ENCODE data around the gene RTL10. TPM values are rescaled to one million over a fixed set of nuclear protein-coding genes. Genes with fewer than 3 reads are reported as not detected.
A peak's percentile ranks its signal among the peaks of the same experiment; 100 is the strongest.

RTL10 gene
- total and polyA plus RNA-seq, 2 of the 13 experiments (the other 11 are each of a cell fraction or from before 2014, with no cell fraction given) = 14.1 to 15.8 TPM

DNA sequence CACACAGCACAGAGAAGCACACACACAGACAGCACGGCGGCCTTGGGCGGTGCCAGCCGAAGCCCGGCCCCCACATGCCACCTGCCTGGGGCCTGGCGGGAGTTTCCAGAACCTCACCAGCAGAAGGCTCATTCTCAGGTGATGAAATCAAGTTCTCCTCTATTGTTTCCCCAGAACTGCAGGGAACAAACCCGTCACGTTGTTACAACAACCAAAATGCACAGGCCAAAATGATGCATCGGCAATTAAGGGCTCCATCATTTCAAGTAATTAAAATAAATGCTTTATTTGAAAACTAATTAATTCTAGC, 30.8 kb downstream of the RTL10 start:
- peak; percentile 62 for DNase-seq (ENCODE audit: low spot score)
- Histone ChIP-seq H3K27ac (ENCODE audit: extremely low read length, insufficient read depth, low read length) (peak overlapping the region; percentile 77), H3K9ac (ENCODE audit: insufficient read depth, low read depth, low read length) (no peak overlapping the region; the same call in 1 of the 2 replicates), H3K27me3 (ENCODE audit: control insufficient read depth in 1 of 2, insufficient read depth in 2 of 2, low read length in 2 of 2) (no peaks in the 10 kb centered on the region), H4K20me1 (ENCODE audit: insufficient read depth, low read length) (no peaks in the 10 kb centered on the region), H3K4me3 (replicated peaks in 1 of 3; ENCODE audit: insufficient read depth in 1 of 3, low read depth in 2 of 3, low read length in 3 of 3) (peak overlapping the region in 1 of 3 experiments; percentile 12; a peak in 1 of 6 replicates), H3K4me2 (ENCODE audit: low read depth, low read length) (peak overlapping the region; percentile 83), H3K79me2 (ENCODE audit: insufficient read depth, low read length) (no peaks in the 10 kb centered on the region), H3K36me3 (replicated peaks in 1 of 2; ENCODE audit: control insufficient read depth in 1 of 2, insufficient read depth in 2 of 2, low read length in 2 of 2) (no peaks in the 10 kb centered on the region), H2AFZ (ENCODE audit: low read length) (no peak overlapping the region), H3K9me3 (ENCODE audit: low read length) (no peaks in the 10 kb centered on the region), H3K4me1 (ENCODE audit: insufficient read depth, low read length) (peaks cover 48% of the 10 kb centered on the region)
- ChIA-PET CTCF (ENCODE audit: low intra/inter-chr PET ratio, low total read pairs) (no interaction called here), POLR2A (interaction anchor here (0.5 to 1.8 kb wide), 4 partner anchors 9 to 125 kb away, joined by 3 to 12 read pairs (median 4); partner anchors contain the start of genes GNB1L and RTL10)
- in situ Hi-C loops (cut with HindIII; ENCODE audit: extremely low pct_ligation_motif_present, low pct_unique_long_range_greater_than_20kb) (no loop called here), intact Hi-C loops (cut with micrococcal nuclease; ENCODE audit: unreplicated experiment) (loop anchor here (1.0 to 5.0 kb wide), 2 partner anchors 17 to 68 kb away; no protein-coding TSS in a partner anchor)
- no TSS peak for BruUV-seq (replicated peaks)
- WGBS (ENCODE audit: low lambda C conversion rate) = 18% methylated on average over 4 of the region's 9 CpGs
- peak; percentile 75 for ATAC-seq
- no peak for FAIRE-seq
- TF ChIP-seq GABPB1 (CRISPR knock-in tag; IDR thresholded peaks at IDR 0.05) (0 out of 2 replicates have a peak, but pooled peaks have one; percentile 1), ZKSCAN1 (IDR thresholded peaks at IDR 0.05; ENCODE audit: low read length) (no peak), TOPORS (CRISPR knock-in tag; IDR thresholded peaks at IDR 0.05) (no peak), ZNF605 (CRISPR knock-in tag; IDR thresholded peaks at IDR 0.05) (0 out of 2 replicates have a peak, but pooled peaks have one; percentile 7), PRMT3 (CRISPR knock-in tag; IDR thresholded peaks at IDR 0.05; ENCODE audit: borderline replicate concordance, low read depth) (no peak), ZNF253 (CRISPR knock-in tag; IDR thresholded peaks at IDR 0.05; ENCODE audit: borderline replicate concordance) (0 out of 2 replicates have a peak, but pooled peaks have one; percentile 14)
- TF ChIP-seq, protein P1, sequence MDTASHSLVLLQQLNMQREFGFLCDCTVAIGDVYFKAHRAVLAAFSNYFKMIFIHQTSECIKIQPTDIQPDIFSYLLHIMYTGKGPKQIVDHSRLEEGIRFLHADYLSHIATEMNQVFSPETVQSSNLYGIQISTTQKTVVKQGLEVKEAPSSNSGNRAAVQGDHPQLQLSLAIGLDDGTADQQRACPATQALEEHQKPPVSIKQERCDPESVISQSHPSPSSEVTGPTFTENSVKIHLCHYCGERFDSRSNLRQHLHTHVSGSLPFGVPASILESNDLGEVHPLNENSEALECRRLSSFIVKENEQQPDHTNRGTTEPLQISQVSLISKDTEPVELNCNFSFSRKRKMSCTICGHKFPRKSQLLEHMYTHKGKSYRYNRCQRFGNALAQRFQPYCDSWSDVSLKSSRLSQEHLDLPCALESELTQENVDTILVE (CRISPR knock-in tag; IDR thresholded peaks at IDR 0.05) = peak; percentile 43; the same call in 1 of the 2 replicates
- TF ChIP-seq, protein P2, sequence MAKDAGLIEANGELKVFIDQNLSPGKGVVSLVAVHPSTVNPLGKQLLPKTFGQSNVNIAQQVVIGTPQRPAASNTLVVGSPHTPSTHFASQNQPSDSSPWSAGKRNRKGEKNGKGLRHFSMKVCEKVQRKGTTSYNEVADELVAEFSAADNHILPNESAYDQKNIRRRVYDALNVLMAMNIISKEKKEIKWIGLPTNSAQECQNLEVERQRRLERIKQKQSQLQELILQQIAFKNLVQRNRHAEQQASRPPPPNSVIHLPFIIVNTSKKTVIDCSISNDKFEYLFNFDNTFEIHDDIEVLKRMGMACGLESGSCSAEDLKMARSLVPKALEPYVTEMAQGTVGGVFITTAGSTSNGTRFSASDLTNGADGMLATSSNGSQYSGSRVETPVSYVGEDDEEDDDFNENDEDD (CRISPR knock-in tag; IDR thresholded peaks at IDR 0.05; ENCODE audit: borderline replicate concordance) = 0 out of 2 replicates have a peak, but pooled peaks have one; percentile 46
- TF ChIP-seq, protein P3, sequence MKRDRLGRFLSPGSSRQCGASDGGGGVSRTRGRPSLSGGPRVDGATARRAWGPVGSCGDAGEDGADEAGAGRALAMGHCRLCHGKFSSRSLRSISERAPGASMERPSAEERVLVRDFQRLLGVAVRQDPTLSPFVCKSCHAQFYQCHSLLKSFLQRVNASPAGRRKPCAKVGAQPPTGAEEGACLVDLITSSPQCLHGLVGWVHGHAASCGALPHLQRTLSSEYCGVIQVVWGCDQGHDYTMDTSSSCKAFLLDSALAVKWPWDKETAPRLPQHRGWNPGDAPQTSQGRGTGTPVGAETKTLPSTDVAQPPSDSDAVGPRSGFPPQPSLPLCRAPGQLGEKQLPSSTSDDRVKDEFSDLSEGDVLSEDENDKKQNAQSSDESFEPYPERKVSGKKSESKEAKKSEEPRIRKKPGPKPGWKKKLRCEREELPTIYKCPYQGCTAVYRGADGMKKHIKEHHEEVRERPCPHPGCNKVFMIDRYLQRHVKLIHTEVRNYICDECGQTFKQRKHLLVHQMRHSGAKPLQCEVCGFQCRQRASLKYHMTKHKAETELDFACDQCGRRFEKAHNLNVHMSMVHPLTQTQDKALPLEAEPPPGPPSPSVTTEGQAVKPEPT (CRISPR knock-in tag; IDR thresholded peaks at IDR 0.05; ENCODE audit: low read depth) = 0 out of 2 replicates have a peak, but pooled peaks have one; percentile 74
- TF ChIP-seq, protein P4, sequence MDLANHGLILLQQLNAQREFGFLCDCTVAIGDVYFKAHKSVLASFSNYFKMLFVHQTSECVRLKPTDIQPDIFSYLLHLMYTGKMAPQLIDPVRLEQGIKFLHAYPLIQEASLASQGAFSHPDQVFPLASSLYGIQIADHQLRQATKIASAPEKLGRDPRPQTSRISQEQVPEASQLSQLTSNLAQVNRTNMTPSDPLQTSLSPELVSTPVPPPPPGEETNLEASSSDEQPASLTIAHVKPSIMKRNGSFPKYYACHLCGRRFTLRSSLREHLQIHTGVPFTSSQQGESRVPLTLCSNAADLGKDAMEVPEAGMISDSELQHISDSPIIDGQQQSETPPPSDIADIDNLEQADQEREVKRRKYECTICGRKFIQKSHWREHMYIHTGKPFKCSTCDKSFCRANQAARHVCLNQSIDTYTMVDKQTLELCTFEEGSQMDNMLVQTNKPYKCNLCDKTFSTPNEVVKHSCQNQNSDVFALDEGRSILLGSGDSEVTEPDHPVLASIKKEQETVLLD (CRISPR knock-in tag; IDR thresholded peaks at IDR 0.05; ENCODE audit: low read depth) = peak; percentile 31; the same call in 1 of the 2 replicates
- TF ChIP-seq, protein P5, sequence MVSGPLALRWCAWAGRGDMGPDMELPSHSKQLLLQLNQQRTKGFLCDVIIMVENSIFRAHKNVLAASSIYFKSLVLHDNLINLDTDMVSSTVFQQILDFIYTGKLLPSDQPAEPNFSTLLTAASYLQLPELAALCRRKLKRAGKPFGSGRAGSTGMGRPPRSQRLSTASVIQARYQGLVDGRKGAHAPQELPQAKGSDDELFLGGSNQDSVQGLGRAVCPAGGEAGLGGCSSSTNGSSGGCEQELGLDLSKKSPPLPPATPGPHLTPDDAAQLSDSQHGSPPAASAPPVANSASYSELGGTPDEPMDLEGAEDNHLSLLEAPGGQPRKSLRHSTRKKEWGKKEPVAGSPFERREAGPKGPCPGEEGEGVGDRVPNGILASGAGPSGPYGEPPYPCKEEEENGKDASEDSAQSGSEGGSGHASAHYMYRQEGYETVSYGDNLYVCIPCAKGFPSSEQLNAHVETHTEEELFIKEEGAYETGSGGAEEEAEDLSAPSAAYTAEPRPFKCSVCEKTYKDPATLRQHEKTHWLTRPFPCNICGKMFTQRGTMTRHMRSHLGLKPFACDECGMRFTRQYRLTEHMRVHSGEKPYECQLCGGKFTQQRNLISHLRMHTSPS (CRISPR knock-in tag; IDR thresholded peaks at IDR 0.05; ENCODE audit: low read depth) = 0 out of 2 replicates have a peak, but pooled peaks have one; percentile 19
- TF ChIP-seq, protein P6, sequence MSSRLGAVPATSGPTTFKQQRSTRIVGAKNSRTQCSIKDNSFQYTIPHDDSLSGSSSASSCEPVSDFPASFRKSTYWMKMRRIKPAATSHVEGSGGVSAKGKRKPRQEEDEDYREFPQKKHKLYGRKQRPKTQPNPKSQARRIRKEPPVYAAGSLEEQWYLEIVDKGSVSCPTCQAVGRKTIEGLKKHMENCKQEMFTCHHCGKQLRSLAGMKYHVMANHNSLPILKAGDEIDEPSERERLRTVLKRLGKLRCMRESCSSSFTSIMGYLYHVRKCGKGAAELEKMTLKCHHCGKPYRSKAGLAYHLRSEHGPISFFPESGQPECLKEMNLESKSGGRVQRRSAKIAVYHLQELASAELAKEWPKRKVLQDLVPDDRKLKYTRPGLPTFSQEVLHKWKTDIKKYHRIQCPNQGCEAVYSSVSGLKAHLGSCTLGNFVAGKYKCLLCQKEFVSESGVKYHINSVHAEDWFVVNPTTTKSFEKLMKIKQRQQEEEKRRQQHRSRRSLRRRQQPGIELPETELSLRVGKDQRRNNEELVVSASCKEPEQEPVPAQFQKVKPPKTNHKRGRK (CRISPR knock-in tag; IDR thresholded peaks at IDR 0.05) = peak; percentile 80; the same call in 1 of the 2 replicates

All from HepG2 (cell line).